ENCODE data around the gene PITPNC1. TPM values are rescaled to one million over a fixed set of nuclear protein-coding genes. Genes with fewer than 3 reads are reported as not detected.
A peak's percentile ranks its signal among the peaks of the same experiment; 100 is the strongest.
"Not testable (repeated sequence)": the region's sequence is repeated elsewhere in the genome, so short reads cannot be mapped to it uniquely, and the experiment has no call there.

The PITPNC1 gene
- total and polyA plus RNA-seq, 11 donors = 7.0 to 20.8 (median 11.3) TPM

DNA sequence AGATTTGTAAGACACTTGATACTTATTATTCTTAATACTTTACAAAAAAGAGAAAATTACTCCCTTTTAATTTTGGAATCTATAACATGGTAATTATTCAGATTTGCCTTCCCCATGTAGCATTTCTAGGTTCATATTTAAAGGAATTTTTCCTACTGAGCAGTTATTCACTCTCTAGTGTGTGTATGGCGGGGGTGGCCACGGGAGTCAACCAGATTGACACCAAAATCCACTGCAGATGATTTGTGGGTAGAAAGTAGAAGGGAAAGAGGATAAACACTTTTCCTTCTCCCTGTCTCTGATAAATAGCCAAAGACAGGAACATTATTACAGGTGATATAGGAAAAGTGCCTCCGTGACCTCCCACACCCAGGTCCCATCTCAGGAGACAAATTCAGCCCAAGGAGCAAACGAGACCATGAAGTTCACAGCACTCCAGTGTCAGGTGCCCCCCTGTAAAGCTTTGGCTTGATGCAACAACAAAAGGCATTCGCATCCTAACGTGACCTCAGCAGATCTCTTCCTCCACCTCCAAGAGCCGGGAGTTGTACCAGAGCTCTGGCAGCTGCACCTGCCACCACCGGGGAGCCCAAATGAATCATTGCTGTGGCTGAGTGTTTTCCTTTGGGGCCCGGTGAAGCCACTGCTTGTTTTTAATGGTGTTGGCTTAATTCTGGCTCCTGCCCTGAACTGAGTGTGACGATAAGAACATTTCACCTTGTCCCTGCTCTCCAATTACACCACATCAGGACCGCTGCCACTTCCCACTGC, 248.0 kb downstream of the PITPNC1 start:
- 81 to 90% (median 84%) methylated on average over 11 of the region's 11 CpGs for WGBS, 4 donors
- no peak overlapping the region for H3K4me3 ChIP-seq
- peaks cover 0 to 8% (median 0%) of the 10 kb centered on the region in 12 donors for H3K4me1 ChIP-seq
- H3K36me3 ChIP-seq = no peaks in the 10 kb centered on the region
- no peak overlapping the region for H3K27ac ChIP-seq
- TF ChIP-seq, protein P1, sequence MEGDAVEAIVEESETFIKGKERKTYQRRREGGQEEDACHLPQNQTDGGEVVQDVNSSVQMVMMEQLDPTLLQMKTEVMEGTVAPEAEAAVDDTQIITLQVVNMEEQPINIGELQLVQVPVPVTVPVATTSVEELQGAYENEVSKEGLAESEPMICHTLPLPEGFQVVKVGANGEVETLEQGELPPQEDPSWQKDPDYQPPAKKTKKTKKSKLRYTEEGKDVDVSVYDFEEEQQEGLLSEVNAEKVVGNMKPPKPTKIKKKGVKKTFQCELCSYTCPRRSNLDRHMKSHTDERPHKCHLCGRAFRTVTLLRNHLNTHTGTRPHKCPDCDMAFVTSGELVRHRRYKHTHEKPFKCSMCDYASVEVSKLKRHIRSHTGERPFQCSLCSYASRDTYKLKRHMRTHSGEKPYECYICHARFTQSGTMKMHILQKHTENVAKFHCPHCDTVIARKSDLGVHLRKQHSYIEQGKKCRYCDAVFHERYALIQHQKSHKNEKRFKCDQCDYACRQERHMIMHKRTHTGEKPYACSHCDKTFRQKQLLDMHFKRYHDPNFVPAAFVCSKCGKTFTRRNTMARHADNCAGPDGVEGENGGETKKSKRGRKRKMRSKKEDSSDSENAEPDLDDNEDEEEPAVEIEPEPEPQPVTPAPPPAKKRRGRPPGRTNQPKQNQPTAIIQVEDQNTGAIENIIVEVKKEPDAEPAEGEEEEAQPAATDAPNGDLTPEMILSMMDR (IDR thresholded peaks at IDR 0.05) = no peak
- no peak for TF ChIP-seq POLR2A (IDR thresholded peaks at IDR 0.05)
- DNase-seq (no peak), ATAC-seq (no peak)
- H3K27me3 ChIP-seq = no peaks in the 10 kb centered on the region
- intact Hi-C loops (cut with DNase I) = loop anchor here in 2 of 10 donors (5.0 kb wide), 1 partner anchor 248 kb away; the partner anchor contains the start of gene PITPNC1 (in 2 of the 2)
- peaks cover 0 to 3% (median 0%) of the 10 kb centered on the region in 12 donors for H3K9me3 ChIP-seq

DNA sequence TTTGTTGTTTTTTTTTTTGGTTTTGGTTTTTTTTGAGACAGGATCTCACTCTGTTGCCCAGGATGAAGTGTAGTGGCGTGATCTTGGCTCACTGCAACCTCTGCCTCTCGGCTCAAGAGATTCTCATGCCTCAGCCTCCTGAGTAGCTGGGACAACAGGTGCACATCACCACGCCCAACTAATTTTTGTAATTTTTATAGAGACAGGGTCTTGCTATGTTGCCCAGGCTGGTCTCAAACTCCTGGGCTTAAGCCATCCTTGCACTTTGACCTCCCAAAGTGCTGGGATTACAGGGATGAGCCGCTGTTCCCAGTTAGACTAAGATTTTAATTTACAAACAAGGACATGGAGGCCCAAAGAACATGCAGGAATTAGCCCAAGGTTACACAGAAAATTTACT, 248.9 kb downstream of the PITPNC1 start:
- 97 to 100% (median 98%) methylated on average over 4 of the region's 4 CpGs for WGBS, 4 donors
- no peak overlapping the region for H3K27ac ChIP-seq
- H3K9me3 ChIP-seq = peaks cover 0 to 3% (median 0%) of the 10 kb centered on the region in 12 donors
- DNase-seq (no peak), ATAC-seq (no peak)
- TF ChIP-seq, protein P1 (IDR thresholded peaks at IDR 0.05) = no peak
- no peak for TF ChIP-seq POLR2A (IDR thresholded peaks at IDR 0.05)
- no peaks in the 10 kb centered on the region for H3K27me3 ChIP-seq
- intact Hi-C loops (cut with DNase I) = loop anchor here in 2 of 10 donors (5.0 kb wide), 1 partner anchor 249 kb away; the partner anchor contains the start of gene PITPNC1 (in 2 of the 2)
- no peaks in the 10 kb centered on the region for H3K36me3 ChIP-seq
- H3K4me3 ChIP-seq = no peak overlapping the region
- H3K4me1 ChIP-seq = peaks cover 0 to 8% (median 0%) of the 10 kb centered on the region in 12 donors

DNA sequence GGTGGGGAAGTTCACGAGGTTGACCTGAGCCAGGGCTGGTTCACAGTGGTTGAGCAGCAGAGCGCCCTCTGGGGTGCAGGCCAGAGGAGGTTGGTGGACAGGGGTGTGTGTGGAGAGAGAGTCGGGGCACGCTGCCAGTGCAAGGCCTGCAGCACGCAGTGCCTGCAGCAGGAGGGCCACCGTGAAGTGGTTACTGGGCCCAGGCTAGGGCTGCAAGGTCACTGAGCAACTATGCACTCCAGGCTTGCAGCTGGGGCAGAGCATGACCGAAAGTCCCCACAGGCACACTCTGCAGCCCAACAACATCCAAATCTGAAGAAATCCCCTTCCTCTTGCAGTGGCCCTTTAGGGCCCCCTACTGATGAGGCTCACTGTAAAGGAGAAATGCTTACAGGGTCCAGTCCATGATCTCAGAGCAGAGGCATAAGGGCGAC, 251.5 kb downstream of the PITPNC1 start:
- H3K27me3 ChIP-seq = no peaks in the 10 kb centered on the region
- peaks cover 0 to 14% (median 4%) of the 10 kb centered on the region in 9 donors for H3K36me3 ChIP-seq
- TF ChIP-seq, protein P1 (IDR thresholded peaks at IDR 0.05) = peak in 3 of 12 donors; percentile 3 to 10 (median 7)
- no peak for TF ChIP-seq POLR2A (IDR thresholded peaks at IDR 0.05)
- peaks cover 0 to 3% (median 0%) of the 10 kb centered on the region in 12 donors for H3K9me3 ChIP-seq
- peaks cover 0 to 15% (median 0%) of the 10 kb centered on the region in 12 donors for H3K4me1 ChIP-seq
- intact Hi-C loops (cut with DNase I) = loop anchor here in 3 of 10 donors (2.0 to 5.0 kb wide), 2 partner anchors 250 to 251 kb away; partner anchors contain the start of gene PITPNC1 (in 2 of the 3)
- DNase-seq (peak in 2 of 5 donors; percentile 55 to 59), ATAC-seq (peak in 3 of 4 donors; percentile 32 to 60 (median 42))
- H3K27ac ChIP-seq = no peak overlapping the region
- no peak overlapping the region for H3K4me3 ChIP-seq
- WGBS, 4 donors = 62 to 85% (median 70%) methylated on average over 6 to 8 of the region's 8 CpGs

DNA sequence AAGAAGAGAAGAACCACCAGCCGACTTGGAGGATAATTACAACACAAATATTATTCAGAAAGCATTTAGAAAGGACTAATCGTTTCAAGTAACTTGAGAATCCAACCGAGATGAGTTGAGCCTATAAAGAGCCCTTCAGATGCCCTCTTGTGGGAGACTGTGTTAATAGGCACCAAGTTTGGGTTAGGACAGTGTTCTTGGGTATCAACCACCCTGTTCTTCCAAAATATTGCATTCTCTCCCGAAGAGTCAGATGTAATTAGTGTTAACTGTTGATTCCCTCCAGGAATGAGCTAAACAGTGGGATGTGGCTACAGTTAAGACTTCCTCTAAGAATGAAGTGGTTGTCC, 252.9 kb downstream of the PITPNC1 start:
- Histone ChIP-seq H3K9me3 (peaks cover 0 to 3% (median 0%) of the 10 kb centered on the region in 12 donors), H3K4me3 (no peak overlapping the region), H3K27ac (peak overlapping the region in 1 of 12 donors; percentile 29), H3K27me3 (no peaks in the 10 kb centered on the region), H3K4me1 (peaks cover 0 to 23% (median 5%) of the 10 kb centered on the region in 12 donors), H3K36me3 (peaks cover 0 to 14% (median 4%) of the 10 kb centered on the region in 9 donors)
- ATAC-seq (peak in 2 of 4 donors; percentile 49 to 54), DNase-seq (no peak)
- TF ChIP-seq, protein P1 (IDR thresholded peaks at IDR 0.05) = peak; percentile 17 to 57 (median 38)
- no peak for TF ChIP-seq POLR2A (IDR thresholded peaks at IDR 0.05)
- WGBS, 4 donors = 30 to 56% (median 36%) methylated on average over 4 of the region's 4 CpGs
- intact Hi-C loops (cut with DNase I) = loop anchor here in 6 of 10 donors (2.0 to 10.0 kb wide), 4 partner anchors 155 to 255 kb away; partner anchors contain the start of gene PITPNC1 (in 3 of the 6)

DNA sequence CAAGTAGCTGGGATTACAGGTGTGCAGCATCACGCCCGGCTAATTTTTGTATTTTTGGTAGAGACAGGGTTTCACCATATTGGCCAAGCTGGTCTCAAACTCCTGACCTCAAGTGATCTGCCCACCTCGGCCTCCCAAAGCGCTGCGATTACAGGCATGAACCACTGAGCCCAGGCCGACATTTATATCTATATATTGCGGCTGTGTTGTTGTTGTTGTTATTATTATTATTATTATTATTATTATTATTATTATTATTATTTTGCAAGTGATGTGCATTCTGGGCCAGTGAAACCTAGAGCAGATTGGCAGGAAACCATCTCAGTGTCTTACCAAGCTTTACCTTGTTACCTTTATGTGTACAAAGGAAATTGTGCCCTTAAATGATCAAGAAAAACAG, 253.8 kb downstream of the PITPNC1 start:
- not testable (repeated sequence) for H3K9me3 ChIP-seq, H3K27ac ChIP-seq, DNase-seq, H3K27me3 ChIP-seq, ATAC-seq, H3K4me3 ChIP-seq
- Histone ChIP-seq H3K4me1 (peaks cover 0 to 23% (median 5%) of the 10 kb centered on the region in 12 donors), H3K36me3 (peaks cover 0 to 14% (median 4%) of the 10 kb centered on the region in 9 donors)
- intact Hi-C loops (cut with DNase I) = loop anchor here in 3 of 10 donors (2.0 to 10.0 kb wide), 4 partner anchors 156 to 256 kb away; partner anchors contain the start of gene PITPNC1 (in 1 of the 3)
- 94 to 99% (median 98%) methylated on average over 7 of the region's 7 CpGs for WGBS, 4 donors
